ENCODE results near the gene SNTN.

SNTN gene

GRCh38 chr3:63709576-63709975 lies 57.1 kb downstream of the SNTN start:
- no peak overlapping the region for H3K4me3 ChIP-seq (replicated peaks in 1 of 2; ENCODE audit: low read depth in 2 of 2, low read length in 2 of 2)
- DNase-seq (ENCODE audit: low read depth in 2 of 2), result no peak
- TF ChIP-seq CTCF (IDR thresholded peaks at IDR 0.05; ENCODE audit: low read depth, low read length), result no peak
